GM23338 (cell line): Measurements from ENCODE around the gene SEMA6B. TPM values are rescaled to one million over a fixed set of nuclear protein-coding genes. Genes with fewer than 3 reads are reported as not detected.
A peak's percentile ranks its signal among the peaks of the same experiment; 100 is the strongest.

Experiments used
- ATAC-seq: fragments of 200-7000 bp; cut with Tn5 transposase; 3 replicates; pipeline ENCODE4 v1.9.1; 2020
- DNase-seq: peaks from one replicate; pipeline ENCODE4 v3.0.0-alpha.2; 2015; ENCODE audit warnings: low spot score
- H2AFZ ChIP-seq: fragments of 200-600 bp; sonication (generic); 2 replicates; pipeline ENCODE4 v1.8.0; 2016; ENCODE audit warnings: antibody characterized with exemption, mild to moderate bottlenecking, moderate library complexity
- H3F3A ChIP-seq: fragments of 200-600 bp; sonication (generic); replicated peaks from 2 replicates; pipeline ENCODE4 v1.8.0; 2017; ENCODE audit warnings: antibody characterized with exemption, mixed run types, low read depth
- H3K27ac ChIP-seq: fragments of 200-600 bp; sonication (generic); 2 replicates; pipeline ENCODE4 v1.6.1; 2016; ENCODE audit warnings: low read depth
- H3K27me3 ChIP-seq: fragments of 200-600 bp; sonication (generic); 2 replicates; pipeline ENCODE4 v1.8.0; 2016; ENCODE audit warnings: mild to moderate bottlenecking, mixed run types, moderate library complexity; ENCODE audit not compliant: insufficient read depth
- H3K36me3 ChIP-seq: fragments of 200-600 bp; sonication (generic); 2 replicates; pipeline ENCODE4 v1.8.0; 2016; ENCODE audit warnings: mild to moderate bottlenecking; ENCODE audit not compliant: insufficient read depth
- H3K4me1 ChIP-seq: fragments of 200-600 bp; sonication (generic); 2 replicates; pipeline ENCODE4 v1.8.0; 2016; ENCODE audit warnings: mild to moderate bottlenecking, moderate library complexity; ENCODE audit not compliant: insufficient read depth
- H3K4me2 ChIP-seq: fragments of 200-600 bp; sonication (generic); 2 replicates; pipeline ENCODE4 v1.7.1; 2017; ENCODE audit warnings: mixed run types
- H3K4me3 ChIP-seq: fragments of 200-600 bp; sonication (generic); 2 replicates; pipeline ENCODE4 v1.6.1; 2016; ENCODE audit warnings: mixed run types
- H3K79me2 ChIP-seq: fragments of 200-600 bp; sonication (generic); replicated peaks from 2 replicates; pipeline ENCODE4 v1.8.0; 2017; ENCODE audit warnings: mild to moderate bottlenecking; ENCODE audit not compliant: insufficient read depth
- H3K9me2 ChIP-seq: fragments of 200-600 bp; sonication (generic); 2 replicates; pipeline ENCODE4 v1.8.0; 2017; ENCODE audit not compliant: insufficient read depth
- H4K20me1 ChIP-seq: fragments of 200-600 bp; sonication (generic); replicated peaks from 2 replicates; pipeline ENCODE4 v1.8.0; 2017; ENCODE audit warnings: mild to moderate bottlenecking; ENCODE audit not compliant: insufficient read depth
- H3K27ac Mint-ChIP-seq: 2 replicates; pipeline ENCODE4 v1.8.0; 2020; ENCODE audit warnings: inconsistent platforms, mild to moderate bottlenecking, moderate library complexity, mixed read lengths
- H3K27me3 Mint-ChIP-seq: 3 replicates; pipeline ENCODE4 v1.8.0; 2022; ENCODE audit warnings: low read depth, mild to moderate bottlenecking, moderate library complexity, mixed read lengths, inconsistent platforms; ENCODE audit not compliant: insufficient read depth, poor library complexity
- H3K36me3 Mint-ChIP-seq: 3 replicates; pipeline ENCODE4 v1.8.0; 2021; ENCODE audit warnings: low read depth, mild to moderate bottlenecking, inconsistent platforms, moderate library complexity, mixed read lengths
- H3K4me1 Mint-ChIP-seq: 3 replicates; pipeline ENCODE4 v1.8.0; 2020; ENCODE audit warnings: mild to moderate bottlenecking, inconsistent platforms, mixed read lengths
- H3K4me3 Mint-ChIP-seq: 3 replicates; pipeline ENCODE4 v1.8.0; 2021; ENCODE audit warnings: moderate library complexity, mild to moderate bottlenecking, inconsistent platforms, mixed read lengths
- H3K9me3 Mint-ChIP-seq: 3 replicates; pipeline ENCODE4 v1.8.0; 2020; ENCODE audit warnings: moderate library complexity, mild to moderate bottlenecking, inconsistent platforms, mixed read lengths
- CREB1 ChIP-seq: fragments of 250-450 bp; sonication (Bioruptor Pico); IDR thresholded peaks from 2 replicates; pipeline ENCODE4 v1.5.0; 2020; ENCODE audit warnings: low read depth, mild to moderate bottlenecking, moderate library complexity
- EZH2 ChIP-seq: fragments of 200-600 bp; sonication (generic); IDR thresholded peaks from one replicate; pipeline ENCODE4 v1.8.0; 2017; ENCODE audit warnings: antibody characterized with exemption, mild to moderate bottlenecking, low read depth; ENCODE audit not compliant: unreplicated experiment
- POLR2AphosphoS5 ChIP-seq: IDR thresholded peaks from 2 replicates; pipeline ENCODE4 v1.6.1; 2016; ENCODE audit warnings: antibody characterized with exemption, low read depth
- STAT1 ChIP-seq: IDR thresholded peaks from one replicate; pipeline ENCODE4 v1.6.1; 2016; ENCODE audit warnings: antibody characterized with exemption; ENCODE audit not compliant: unreplicated experiment
- polyA plus RNA-seq: library from polyadenylated mRNA; unstranded; fragments of >200 nt; fragmentation: Nextera tagmentation; extraction: Ambion mirVana; gene quantifications from 2 replicates; pipeline ENCODE4 v1.2.1, GENCODE V29; 2016
- total RNA-seq: library from RNA; depleted of rRNA; stranded (reverse); fragments of >200 nt; shearing (Covaris generic); gene quantifications from 2 replicates; pipeline ENCODE4 v1.2.3, GENCODE V29; 2014
- TF ChIP-seq, protein P1 (sequence below): IDR thresholded peaks from one replicate; pipeline ENCODE4 v1.6.1; 2018; ENCODE audit warnings: antibody characterized with exemption; ENCODE audit not compliant: unreplicated experiment
- TF ChIP-seq, protein P2 (sequence below), 2 experiments: fragments of 200-600 bp in 1 of 2; sonication (generic) in 1 of 2; conservative IDR thresholded peaks; 2 replicates each; pipeline versions ENCODE4 v1.5.1 to v1.6.1; 2016 to 2017; ENCODE audit warnings: antibody characterized with exemption in 2 of 2, low read depth in 2 of 2, mild to moderate bottlenecking in 2 of 2, moderate library complexity in 1 of 2
- TF ChIP-seq, protein P3 (sequence below): IDR thresholded peaks from 2 replicates; pipeline ENCODE4 v1.6.1; 2016; ENCODE audit warnings: antibody characterized with exemption

SEMA6B gene
- total and polyA plus RNA-seq, 2 experiments from 2014 or later: 5.3 to 42.7 TPM

DNA sequence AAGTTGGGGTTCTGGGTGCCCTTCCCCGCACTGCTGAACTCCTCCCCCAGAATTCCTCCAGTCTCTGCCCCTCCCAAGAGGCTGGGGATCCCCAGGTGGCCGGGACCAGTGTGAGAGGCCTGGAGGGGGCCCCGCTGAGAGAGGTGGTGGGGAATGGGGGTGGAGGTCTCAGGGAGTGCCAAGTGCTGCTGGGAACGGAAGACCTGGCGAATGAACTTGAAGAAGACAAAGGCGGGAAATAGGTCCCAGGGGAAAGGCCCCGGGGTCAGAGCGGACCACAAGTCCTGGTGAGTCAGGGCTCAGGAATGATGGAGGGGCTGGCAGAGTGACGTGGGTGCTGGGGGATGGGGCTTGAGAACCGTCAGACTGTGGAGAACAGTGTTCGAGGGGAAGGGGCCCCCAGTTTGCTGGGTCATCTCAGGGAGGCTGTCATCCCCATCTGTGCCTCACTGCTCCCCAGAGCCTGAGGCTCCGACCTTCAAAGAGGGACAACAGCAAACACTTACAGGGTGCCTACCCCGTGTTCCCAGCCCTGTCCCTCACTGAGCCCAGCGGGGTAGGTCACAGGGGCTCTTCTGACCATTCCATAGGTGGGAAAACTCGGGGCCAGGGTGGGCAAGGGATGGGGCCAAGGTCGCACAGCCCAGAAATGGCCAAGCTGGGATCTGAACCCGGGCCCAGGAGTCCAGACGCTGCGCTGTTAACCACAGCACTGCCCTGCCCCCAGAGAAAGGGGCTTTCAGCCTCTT lies 16.0 kb upstream of the SEMA6B start:
- H3K4me3 ChIP-seq: peak overlapping the region; percentile 41
- no peaks in the 10 kb centered on the region for H3K9me3 Mint-ChIP-seq

DNA sequence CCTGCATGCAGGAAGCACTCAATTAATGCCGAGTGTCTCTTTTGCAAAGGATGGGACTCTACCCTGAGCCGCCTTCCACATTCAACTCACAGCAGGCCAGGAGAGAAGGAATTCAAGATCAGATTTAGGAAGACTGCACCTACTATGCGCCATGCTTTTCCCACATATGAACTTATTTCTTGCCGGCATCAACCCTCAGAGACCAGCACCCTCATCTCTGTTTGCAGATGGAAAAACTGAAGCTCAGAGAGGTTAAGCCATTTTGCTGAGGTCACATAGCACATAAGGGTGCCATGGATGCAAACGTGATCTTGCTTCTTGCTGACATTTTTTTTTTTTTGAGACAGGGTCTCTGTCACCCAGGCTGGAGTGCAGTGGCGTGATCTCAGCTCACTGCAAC lies 14.2 kb upstream of the SEMA6B start:
- H3K27ac Mint-ChIP-seq: no peak overlapping the region
- peaks cover 14% of the 10 kb centered on the region for H3K4me1 ChIP-seq
- peaks cover 18% of the 10 kb centered on the region; the same call in 1 of the 2 replicates for H3K79me2 ChIP-seq
- H3K27me3 Mint-ChIP-seq: peaks cover 5% of the 10 kb centered on the region
- H3K36me3 Mint-ChIP-seq: no peaks in the 10 kb centered on the region
- peaks cover 24% of the 10 kb centered on the region for H3F3A ChIP-seq
- H3K9me2 ChIP-seq: no peaks in the 10 kb centered on the region
- H3K27me3 ChIP-seq: no peaks in the 10 kb centered on the region
- ATAC-seq (no peak), DNase-seq (no peak)
- H3K36me3 ChIP-seq: no peaks in the 10 kb centered on the region
- 0 out of 2 replicates have a peak overlapping the region, but pooled peaks have one; percentile 66 for H3K27ac ChIP-seq
- no peaks in the 10 kb centered on the region for H3K9me3 Mint-ChIP-seq
- peaks cover 18% of the 10 kb centered on the region for H3K4me1 Mint-ChIP-seq
- no peak overlapping the region for H2AFZ ChIP-seq
- H3K4me3 Mint-ChIP-seq: no peak overlapping the region
- H4K20me1 ChIP-seq: peaks cover 18% of the 10 kb centered on the region; the same call in 1 of the 2 replicates
- H3K4me3 ChIP-seq: no peak overlapping the region
- H3K4me2 ChIP-seq: no peak overlapping the region
- TF ChIP-seq, protein P1, sequence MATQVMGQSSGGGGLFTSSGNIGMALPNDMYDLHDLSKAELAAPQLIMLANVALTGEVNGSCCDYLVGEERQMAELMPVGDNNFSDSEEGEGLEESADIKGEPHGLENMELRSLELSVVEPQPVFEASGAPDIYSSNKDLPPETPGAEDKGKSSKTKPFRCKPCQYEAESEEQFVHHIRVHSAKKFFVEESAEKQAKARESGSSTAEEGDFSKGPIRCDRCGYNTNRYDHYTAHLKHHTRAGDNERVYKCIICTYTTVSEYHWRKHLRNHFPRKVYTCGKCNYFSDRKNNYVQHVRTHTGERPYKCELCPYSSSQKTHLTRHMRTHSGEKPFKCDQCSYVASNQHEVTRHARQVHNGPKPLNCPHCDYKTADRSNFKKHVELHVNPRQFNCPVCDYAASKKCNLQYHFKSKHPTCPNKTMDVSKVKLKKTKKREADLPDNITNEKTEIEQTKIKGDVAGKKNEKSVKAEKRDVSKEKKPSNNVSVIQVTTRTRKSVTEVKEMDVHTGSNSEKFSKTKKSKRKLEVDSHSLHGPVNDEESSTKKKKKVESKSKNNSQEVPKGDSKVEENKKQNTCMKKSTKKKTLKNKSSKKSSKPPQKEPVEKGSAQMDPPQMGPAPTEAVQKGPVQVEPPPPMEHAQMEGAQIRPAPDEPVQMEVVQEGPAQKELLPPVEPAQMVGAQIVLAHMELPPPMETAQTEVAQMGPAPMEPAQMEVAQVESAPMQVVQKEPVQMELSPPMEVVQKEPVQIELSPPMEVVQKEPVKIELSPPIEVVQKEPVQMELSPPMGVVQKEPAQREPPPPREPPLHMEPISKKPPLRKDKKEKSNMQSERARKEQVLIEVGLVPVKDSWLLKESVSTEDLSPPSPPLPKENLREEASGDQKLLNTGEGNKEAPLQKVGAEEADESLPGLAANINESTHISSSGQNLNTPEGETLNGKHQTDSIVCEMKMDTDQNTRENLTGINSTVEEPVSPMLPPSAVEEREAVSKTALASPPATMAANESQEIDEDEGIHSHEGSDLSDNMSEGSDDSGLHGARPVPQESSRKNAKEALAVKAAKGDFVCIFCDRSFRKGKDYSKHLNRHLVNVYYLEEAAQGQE: no peak
- TF ChIP-seq, protein P2, sequence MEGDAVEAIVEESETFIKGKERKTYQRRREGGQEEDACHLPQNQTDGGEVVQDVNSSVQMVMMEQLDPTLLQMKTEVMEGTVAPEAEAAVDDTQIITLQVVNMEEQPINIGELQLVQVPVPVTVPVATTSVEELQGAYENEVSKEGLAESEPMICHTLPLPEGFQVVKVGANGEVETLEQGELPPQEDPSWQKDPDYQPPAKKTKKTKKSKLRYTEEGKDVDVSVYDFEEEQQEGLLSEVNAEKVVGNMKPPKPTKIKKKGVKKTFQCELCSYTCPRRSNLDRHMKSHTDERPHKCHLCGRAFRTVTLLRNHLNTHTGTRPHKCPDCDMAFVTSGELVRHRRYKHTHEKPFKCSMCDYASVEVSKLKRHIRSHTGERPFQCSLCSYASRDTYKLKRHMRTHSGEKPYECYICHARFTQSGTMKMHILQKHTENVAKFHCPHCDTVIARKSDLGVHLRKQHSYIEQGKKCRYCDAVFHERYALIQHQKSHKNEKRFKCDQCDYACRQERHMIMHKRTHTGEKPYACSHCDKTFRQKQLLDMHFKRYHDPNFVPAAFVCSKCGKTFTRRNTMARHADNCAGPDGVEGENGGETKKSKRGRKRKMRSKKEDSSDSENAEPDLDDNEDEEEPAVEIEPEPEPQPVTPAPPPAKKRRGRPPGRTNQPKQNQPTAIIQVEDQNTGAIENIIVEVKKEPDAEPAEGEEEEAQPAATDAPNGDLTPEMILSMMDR (conservative IDR thresholded peaks at IDR 0.05; ENCODE audit: low read depth in 2 of 2): no peak
- TF ChIP-seq POLR2AphosphoS5 (no peak), CREB1 (CRISPR knock-in tag) (no peak), EZH2 (no peak)
- TF ChIP-seq, protein P3, sequence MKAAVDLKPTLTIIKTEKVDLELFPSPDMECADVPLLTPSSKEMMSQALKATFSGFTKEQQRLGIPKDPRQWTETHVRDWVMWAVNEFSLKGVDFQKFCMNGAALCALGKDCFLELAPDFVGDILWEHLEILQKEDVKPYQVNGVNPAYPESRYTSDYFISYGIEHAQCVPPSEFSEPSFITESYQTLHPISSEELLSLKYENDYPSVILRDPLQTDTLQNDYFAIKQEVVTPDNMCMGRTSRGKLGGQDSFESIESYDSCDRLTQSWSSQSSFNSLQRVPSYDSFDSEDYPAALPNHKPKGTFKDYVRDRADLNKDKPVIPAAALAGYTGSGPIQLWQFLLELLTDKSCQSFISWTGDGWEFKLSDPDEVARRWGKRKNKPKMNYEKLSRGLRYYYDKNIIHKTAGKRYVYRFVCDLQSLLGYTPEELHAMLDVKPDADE: no peak

More for the DNA sequence above, 16.0 kb upstream of the SEMA6B start:
- no peaks in the 10 kb centered on the region for H3K27me3 ChIP-seq
- peaks cover 21% of the 10 kb centered on the region for H3K4me1 Mint-ChIP-seq
- H3F3A ChIP-seq: peaks cover 24% of the 10 kb centered on the region
- no peaks in the 10 kb centered on the region for H3K9me2 ChIP-seq
- peak; percentile 95 for DNase-seq
- H3K27ac ChIP-seq: peak overlapping the region; percentile 94
- H2AFZ ChIP-seq: no peak overlapping the region
- H3K4me2 ChIP-seq: peak overlapping the region; percentile 66
- peak; percentile 67 for ATAC-seq
- peaks cover 27% of the 10 kb centered on the region for H3K79me2 ChIP-seq
- H3K27ac Mint-ChIP-seq: peak overlapping the region; percentile 82
- peak overlapping the region; percentile 39 for H3K4me3 Mint-ChIP-seq
- TF ChIP-seq CREB1 (CRISPR knock-in tag): peak; percentile 88
- TF ChIP-seq STAT1: no peak
- H3K36me3 ChIP-seq: no peaks in the 10 kb centered on the region
- peaks cover 12% of the 10 kb centered on the region; the same call in 1 of the 2 replicates for H4K20me1 ChIP-seq
- no peaks in the 10 kb centered on the region for H3K36me3 Mint-ChIP-seq
- H3K4me1 ChIP-seq: peaks cover 17% of the 10 kb centered on the region
- H3K27me3 Mint-ChIP-seq: peaks cover 14% of the 10 kb centered on the region
